Measurements from ENCODE around the gene CADPS. TPM values are rescaled to one million over a fixed set of nuclear protein-coding genes. Genes with fewer than 3 reads are reported as not detected.

The CADPS gene
- polyA plus RNA-seq, 1 donor (not counting 4 experiments of a cell fraction or from before 2014, with no cell fraction given): not detected

GRCh38 chr3:62785384-62785783, 89.8 kb downstream of the CADPS start:
- DNase-seq (ENCODE audit: low read depth, low spot score) (no peak), FAIRE-seq (no peak)
- Histone ChIP-seq H3K9me1 (ENCODE audit: control insufficient read depth, extremely low read depth, insufficient read depth, low read length) (no peaks in the 10 kb centered on the region), H2AFZ (ENCODE audit: control insufficient read depth, low read length) (no peak overlapping the region), H3K9me3 (ENCODE audit: control insufficient read depth, low read depth, low read length) (no peaks in the 10 kb centered on the region), H3K4me2 (ENCODE audit: control insufficient read depth, extremely low read depth, insufficient read depth, low read depth, low read length) (no peak overlapping the region), H4K20me1 (ENCODE audit: control insufficient read depth, extremely low read depth, insufficient read depth, low read length) (no peaks in the 10 kb centered on the region), H3K9ac (ENCODE audit: control insufficient read depth, extremely low read depth, insufficient read depth, low read length) (no peak overlapping the region), H3K27ac (ENCODE audit: control insufficient read depth, insufficient read depth, low read length) (no peak overlapping the region), H3K79me2 (ENCODE audit: control insufficient read depth, insufficient read depth, low read length) (no peaks in the 10 kb centered on the region), H3K4me3 (ENCODE audit: control insufficient read depth in 2 of 3, extremely low read depth in 1 of 3, insufficient read depth in 2 of 3, low read depth in 1 of 3, low read length in 3 of 3) (no peak overlapping the region), H3K27me3 (ENCODE audit: control insufficient read depth, extremely low read depth, insufficient read depth, low read length) (no peaks in the 10 kb centered on the region), H3K4me1 (ENCODE audit: control insufficient read depth, extremely low read depth, insufficient read depth, low read length) (no peaks in the 10 kb centered on the region), H3K36me3 (ENCODE audit: control insufficient read depth in 2 of 2, extremely low read depth in 1 of 2, insufficient read depth in 2 of 2, low read length in 2 of 2) (no peaks in the 10 kb centered on the region)
- dilution Hi-C loops (cut with MboI; ENCODE audit: extremely low pct_ligation_motif_present, low sequenced_read_pairs): no loop called here
- no peak for TF ChIP-seq EZH2 (IDR thresholded peaks at IDR 0.05; ENCODE audit: low read length)
- TF ChIP-seq, protein P1, sequence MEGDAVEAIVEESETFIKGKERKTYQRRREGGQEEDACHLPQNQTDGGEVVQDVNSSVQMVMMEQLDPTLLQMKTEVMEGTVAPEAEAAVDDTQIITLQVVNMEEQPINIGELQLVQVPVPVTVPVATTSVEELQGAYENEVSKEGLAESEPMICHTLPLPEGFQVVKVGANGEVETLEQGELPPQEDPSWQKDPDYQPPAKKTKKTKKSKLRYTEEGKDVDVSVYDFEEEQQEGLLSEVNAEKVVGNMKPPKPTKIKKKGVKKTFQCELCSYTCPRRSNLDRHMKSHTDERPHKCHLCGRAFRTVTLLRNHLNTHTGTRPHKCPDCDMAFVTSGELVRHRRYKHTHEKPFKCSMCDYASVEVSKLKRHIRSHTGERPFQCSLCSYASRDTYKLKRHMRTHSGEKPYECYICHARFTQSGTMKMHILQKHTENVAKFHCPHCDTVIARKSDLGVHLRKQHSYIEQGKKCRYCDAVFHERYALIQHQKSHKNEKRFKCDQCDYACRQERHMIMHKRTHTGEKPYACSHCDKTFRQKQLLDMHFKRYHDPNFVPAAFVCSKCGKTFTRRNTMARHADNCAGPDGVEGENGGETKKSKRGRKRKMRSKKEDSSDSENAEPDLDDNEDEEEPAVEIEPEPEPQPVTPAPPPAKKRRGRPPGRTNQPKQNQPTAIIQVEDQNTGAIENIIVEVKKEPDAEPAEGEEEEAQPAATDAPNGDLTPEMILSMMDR (optimal IDR thresholded peaks at IDR 0.05 in 1 of 3, IDR thresholded peaks at IDR 0.05 in 1 of 3, conservative IDR thresholded peaks at IDR 0.05 in 1 of 3; ENCODE audit: extremely low read depth in 1 of 3, insufficient read depth in 2 of 3, low read length in 3 of 3): no peak

- Histone ChIP-seq H3K79me2 (ENCODE audit: control insufficient read depth, insufficient read depth, low read length) (no peaks in the 10 kb centered on the region), H2AFZ (ENCODE audit: control insufficient read depth, low read length) (no peak overlapping the region), H3K4me2 (ENCODE audit: control insufficient read depth, extremely low read depth, insufficient read depth, low read depth, low read length) (no peak overlapping the region), H3K9me1 (ENCODE audit: control insufficient read depth, extremely low read depth, insufficient read depth, low read length) (no peaks in the 10 kb centered on the region), H3K9ac (ENCODE audit: control insufficient read depth, extremely low read depth, insufficient read depth, low read length) (no peak overlapping the region), H3K4me1 (ENCODE audit: control insufficient read depth, extremely low read depth, insufficient read depth, low read length) (no peaks in the 10 kb centered on the region), H3K27ac (ENCODE audit: control insufficient read depth, insufficient read depth, low read length) (no peak overlapping the region), H4K20me1 (ENCODE audit: control insufficient read depth, extremely low read depth, insufficient read depth, low read length) (no peaks in the 10 kb centered on the region), H3K9me3 (ENCODE audit: control insufficient read depth, low read depth, low read length) (no peaks in the 10 kb centered on the region), H3K27me3 (ENCODE audit: control insufficient read depth, extremely low read depth, insufficient read depth, low read length) (no peaks in the 10 kb centered on the region), H3K36me3 (ENCODE audit: control insufficient read depth in 2 of 2, extremely low read depth in 1 of 2, insufficient read depth in 2 of 2, low read length in 2 of 2) (no peaks in the 10 kb centered on the region), H3K4me3 (ENCODE audit: control insufficient read depth in 2 of 3, extremely low read depth in 1 of 3, insufficient read depth in 2 of 3, low read depth in 1 of 3, low read length in 3 of 3) (no peak overlapping the region)
- FAIRE-seq: peak; percentile 32
- TF ChIP-seq EZH2 (IDR thresholded peaks at IDR 0.05; ENCODE audit: low read length): no peak
- dilution Hi-C loops (cut with MboI; ENCODE audit: extremely low pct_ligation_motif_present, low sequenced_read_pairs): no loop called here
- DNase-seq (ENCODE audit: low read depth, low spot score): no peak
Observed at GRCh38 chr3:62781121-62781520, 94.1 kb downstream of the CADPS start.

DNA sequence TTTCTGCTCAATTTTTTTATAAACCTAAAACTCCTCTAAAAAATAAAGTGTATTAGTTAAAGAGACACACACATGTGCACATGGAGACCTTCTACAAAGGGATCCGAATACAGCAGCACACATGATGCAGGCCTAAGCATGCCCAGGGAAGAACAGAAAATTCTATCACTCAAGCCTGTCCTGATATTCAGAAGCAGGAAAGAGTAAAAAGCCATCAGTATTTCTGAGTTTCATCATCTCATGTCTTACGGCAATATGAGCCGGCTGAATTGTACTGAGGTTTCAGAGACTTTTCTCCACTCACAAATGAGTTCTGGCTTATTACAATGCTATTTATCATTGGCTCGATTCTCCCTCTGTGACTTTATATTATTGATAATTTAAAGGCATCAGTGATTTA, 97.5 kb downstream of the CADPS start:
- no peaks in the 10 kb centered on the region for H3K79me2 ChIP-seq (ENCODE audit: control insufficient read depth, insufficient read depth, low read length)
- no peak overlapping the region for H2AFZ ChIP-seq (ENCODE audit: control insufficient read depth, low read length)
- no peak overlapping the region for H3K9ac ChIP-seq (ENCODE audit: control insufficient read depth, extremely low read depth, insufficient read depth, low read length)
- dilution Hi-C loops (cut with MboI; ENCODE audit: extremely low pct_ligation_motif_present, low sequenced_read_pairs): no loop called here
- no peak overlapping the region for H3K4me3 ChIP-seq (ENCODE audit: control insufficient read depth in 2 of 3, extremely low read depth in 1 of 3, insufficient read depth in 2 of 3, low read depth in 1 of 3, low read length in 3 of 3)
- DNase-seq (ENCODE audit: low read depth, low spot score) (no peak), FAIRE-seq (peak; percentile 17)
- no peak overlapping the region for H3K27ac ChIP-seq (ENCODE audit: control insufficient read depth, insufficient read depth, low read length)
- no peaks in the 10 kb centered on the region for H3K9me1 ChIP-seq (ENCODE audit: control insufficient read depth, extremely low read depth, insufficient read depth, low read length)
- no peak overlapping the region for H3K4me2 ChIP-seq (ENCODE audit: control insufficient read depth, extremely low read depth, insufficient read depth, low read depth, low read length)
- H3K27me3 ChIP-seq (ENCODE audit: control insufficient read depth, extremely low read depth, insufficient read depth, low read length): no peaks in the 10 kb centered on the region
- H3K9me3 ChIP-seq (ENCODE audit: control insufficient read depth, low read depth, low read length): no peaks in the 10 kb centered on the region
- no peaks in the 10 kb centered on the region for H4K20me1 ChIP-seq (ENCODE audit: control insufficient read depth, extremely low read depth, insufficient read depth, low read length)
- H3K4me1 ChIP-seq (ENCODE audit: control insufficient read depth, extremely low read depth, insufficient read depth, low read length): no peaks in the 10 kb centered on the region
- TF ChIP-seq, protein P1 (optimal IDR thresholded peaks at IDR 0.05 in 1 of 3, IDR thresholded peaks at IDR 0.05 in 1 of 3, conservative IDR thresholded peaks at IDR 0.05 in 1 of 3; ENCODE audit: extremely low read depth in 1 of 3, insufficient read depth in 2 of 3, low read length in 3 of 3): no peak
- no peak for TF ChIP-seq EZH2 (IDR thresholded peaks at IDR 0.05; ENCODE audit: low read length)
- no peaks in the 10 kb centered on the region for H3K36me3 ChIP-seq (ENCODE audit: control insufficient read depth in 2 of 2, extremely low read depth in 1 of 2, insufficient read depth in 2 of 2, low read length in 2 of 2)
